ENCODE results near the gene KLHL3. TPM values are rescaled to one million over a fixed set of nuclear protein-coding genes. Genes with fewer than 3 reads are reported as not detected.

KLHL3 gene
- total RNA-seq, 1 experiment from 2014 or later: 0.58 TPM

DNA sequence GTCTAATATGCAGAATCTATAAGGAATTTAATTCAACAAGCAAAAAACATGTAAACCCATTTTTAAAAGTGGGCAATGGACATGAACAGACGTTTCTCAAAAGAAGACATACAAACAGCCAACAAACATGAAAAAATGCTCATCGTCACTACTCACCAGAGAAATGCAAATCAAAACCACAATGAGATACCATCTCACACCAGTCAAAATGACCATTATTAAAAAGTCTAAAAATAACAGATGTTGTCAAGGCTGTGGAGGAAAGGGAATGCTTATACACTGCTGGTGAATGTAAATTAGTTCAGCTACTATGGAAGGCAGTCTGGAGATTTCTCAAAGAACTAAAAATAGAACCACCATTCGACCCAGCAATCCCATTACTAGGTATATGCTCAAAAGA lies 3.1 kb upstream of the KLHL3 start:
- no peaks in the 10 kb centered on the region for H3K4me1 ChIP-seq (ENCODE audit: insufficient read depth, low read length, poor library complexity, severe bottlenecking)
- ChIA-PET POLR2A (ENCODE audit: low non-redundant PET) (no interaction called here), CTCF (no interaction called here)
- peaks cover 3% of the 10 kb centered on the region for H3K9me3 ChIP-seq (ENCODE audit: low read depth, low read length, poor library complexity, severe bottlenecking)
- no peak overlapping the region for H3K4me3 ChIP-seq (ENCODE audit: low read depth, low read length, poor library complexity, severe bottlenecking)
- no peak for TF ChIP-seq EZH2 (IDR thresholded peaks at IDR 0.05; ENCODE audit: borderline replicate concordance, low read depth, low read length, poor library complexity, severe bottlenecking)
- DNase-seq (ENCODE audit: low spot score): no peak
- H3K36me3 ChIP-seq (ENCODE audit: insufficient read depth, low read length, poor library complexity, severe bottlenecking): no peaks in the 10 kb centered on the region
- BruUV-seq (replicated peaks): no TSS peak
- no peaks in the 10 kb centered on the region for H3K27me3 ChIP-seq (replicated peaks; ENCODE audit: insufficient read depth, low read depth, low read length, poor library complexity)
- intact Hi-C loops (cut with micrococcal nuclease; ENCODE audit: unreplicated experiment): no loop called here
- no peak overlapping the region for H3K27ac ChIP-seq (ENCODE audit: low read depth, low read length, poor library complexity, severe bottlenecking)

DNA sequence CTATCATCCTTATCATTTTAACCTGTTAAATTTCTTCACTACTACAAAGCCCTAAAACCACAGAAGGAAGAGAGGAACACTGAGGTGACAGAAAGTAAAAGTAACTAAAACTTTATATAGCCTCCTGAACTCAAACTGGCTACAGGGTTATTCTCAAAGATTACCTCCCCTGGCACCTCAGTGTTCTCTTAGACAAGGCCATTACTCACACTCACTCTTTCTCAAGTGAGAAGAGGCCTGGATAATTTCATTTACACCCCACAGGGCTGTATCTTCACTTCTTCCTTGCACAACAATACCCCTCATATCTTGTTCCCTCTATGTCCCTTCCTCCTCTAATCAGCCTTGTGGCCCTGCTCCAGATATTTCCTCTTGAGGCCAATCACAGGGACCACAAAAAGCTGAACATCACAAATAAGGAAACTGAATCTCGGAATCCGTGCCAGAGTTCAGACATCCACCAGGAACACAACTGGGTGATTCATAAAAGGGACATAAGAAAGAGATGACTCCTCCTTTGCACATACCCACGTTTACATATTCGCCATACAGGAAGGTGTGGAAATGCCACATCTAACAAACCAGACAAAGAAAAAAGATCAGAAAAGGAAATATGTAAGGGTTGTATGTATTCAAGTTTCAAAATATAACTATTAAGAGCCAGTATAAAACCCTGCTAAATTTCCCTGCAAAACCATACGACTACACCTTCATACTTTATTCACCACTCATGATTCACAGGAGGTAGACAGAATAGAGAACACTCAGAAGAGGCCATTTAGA lies 1.7 kb upstream of the KLHL3 start:
- ChIA-PET POLR2A (ENCODE audit: low non-redundant PET) (no interaction called here), CTCF (no interaction called here)
- Histone ChIP-seq H3K4me3 (ENCODE audit: low read depth, low read length, poor library complexity, severe bottlenecking) (no peak overlapping the region), H3K27ac (ENCODE audit: low read depth, low read length, poor library complexity, severe bottlenecking) (no peak overlapping the region), H3K9me3 (ENCODE audit: low read depth, low read length, poor library complexity, severe bottlenecking) (peaks cover 3% of the 10 kb centered on the region), H3K27me3 (replicated peaks; ENCODE audit: insufficient read depth, low read depth, low read length, poor library complexity) (no peaks in the 10 kb centered on the region), H3K36me3 (ENCODE audit: insufficient read depth, low read length, poor library complexity, severe bottlenecking) (no peaks in the 10 kb centered on the region), H3K4me1 (ENCODE audit: insufficient read depth, low read length, poor library complexity, severe bottlenecking) (no peaks in the 10 kb centered on the region)
- intact Hi-C loops (cut with micrococcal nuclease; ENCODE audit: unreplicated experiment): no loop called here
- TF ChIP-seq EZH2 (IDR thresholded peaks at IDR 0.05; ENCODE audit: borderline replicate concordance, low read depth, low read length, poor library complexity, severe bottlenecking): no peak
- TF ChIP-seq, protein P1, sequence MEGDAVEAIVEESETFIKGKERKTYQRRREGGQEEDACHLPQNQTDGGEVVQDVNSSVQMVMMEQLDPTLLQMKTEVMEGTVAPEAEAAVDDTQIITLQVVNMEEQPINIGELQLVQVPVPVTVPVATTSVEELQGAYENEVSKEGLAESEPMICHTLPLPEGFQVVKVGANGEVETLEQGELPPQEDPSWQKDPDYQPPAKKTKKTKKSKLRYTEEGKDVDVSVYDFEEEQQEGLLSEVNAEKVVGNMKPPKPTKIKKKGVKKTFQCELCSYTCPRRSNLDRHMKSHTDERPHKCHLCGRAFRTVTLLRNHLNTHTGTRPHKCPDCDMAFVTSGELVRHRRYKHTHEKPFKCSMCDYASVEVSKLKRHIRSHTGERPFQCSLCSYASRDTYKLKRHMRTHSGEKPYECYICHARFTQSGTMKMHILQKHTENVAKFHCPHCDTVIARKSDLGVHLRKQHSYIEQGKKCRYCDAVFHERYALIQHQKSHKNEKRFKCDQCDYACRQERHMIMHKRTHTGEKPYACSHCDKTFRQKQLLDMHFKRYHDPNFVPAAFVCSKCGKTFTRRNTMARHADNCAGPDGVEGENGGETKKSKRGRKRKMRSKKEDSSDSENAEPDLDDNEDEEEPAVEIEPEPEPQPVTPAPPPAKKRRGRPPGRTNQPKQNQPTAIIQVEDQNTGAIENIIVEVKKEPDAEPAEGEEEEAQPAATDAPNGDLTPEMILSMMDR (conservative IDR thresholded peaks at IDR 0.05; ENCODE audit: low read depth, low read length): no peak
- DNase-seq (ENCODE audit: low spot score): no peak
- BruUV-seq (replicated peaks): no TSS peak

DNA sequence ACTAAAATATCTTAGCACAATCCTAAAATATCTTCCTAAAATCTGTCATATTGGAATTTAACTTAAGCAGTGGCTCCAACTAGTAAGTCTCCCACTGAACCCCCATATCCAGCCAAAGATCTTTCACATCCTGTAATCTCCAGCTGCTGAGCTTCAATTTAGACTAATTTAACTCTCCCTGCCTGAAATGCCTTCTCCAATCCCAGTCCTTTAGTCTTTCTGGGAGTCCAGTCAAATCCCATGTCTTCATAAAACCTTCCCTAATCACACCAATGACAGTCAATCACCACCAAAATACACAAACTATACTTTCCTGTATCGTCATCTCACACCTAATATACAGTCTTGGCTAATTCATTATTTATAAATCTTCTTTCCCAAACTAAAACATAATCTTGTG lies 607 bp upstream of the KLHL3 start:
- Histone ChIP-seq H3K27me3 (replicated peaks; ENCODE audit: insufficient read depth, low read depth, low read length, poor library complexity) (peaks cover 3% of the 10 kb centered on the region), H3K4me3 (ENCODE audit: low read depth, low read length, poor library complexity, severe bottlenecking) (no peak overlapping the region), H3K4me1 (ENCODE audit: insufficient read depth, low read length, poor library complexity, severe bottlenecking) (no peaks in the 10 kb centered on the region), H3K9me3 (ENCODE audit: low read depth, low read length, poor library complexity, severe bottlenecking) (peaks cover 3% of the 10 kb centered on the region), H3K27ac (ENCODE audit: low read depth, low read length, poor library complexity, severe bottlenecking) (no peak overlapping the region), H3K36me3 (ENCODE audit: insufficient read depth, low read length, poor library complexity, severe bottlenecking) (no peaks in the 10 kb centered on the region)
- intact Hi-C loops (cut with micrococcal nuclease; ENCODE audit: unreplicated experiment): no loop called here
- CTCF ChIA-PET: no interaction called here
- no peak for DNase-seq (ENCODE audit: low spot score)
- BruUV-seq (replicated peaks): no TSS peak
- POLR2A ChIA-PET (ENCODE audit: low non-redundant PET): no interaction called here
- TF ChIP-seq, protein P1 (conservative IDR thresholded peaks at IDR 0.05; ENCODE audit: low read depth, low read length): no peak
- TF ChIP-seq EZH2 (IDR thresholded peaks at IDR 0.05; ENCODE audit: borderline replicate concordance, low read depth, low read length, poor library complexity, severe bottlenecking): no peak

All from A673 (cell line).